Measurements from ENCODE around the gene PPM1L.
A peak's percentile ranks its signal among the peaks of the same experiment; 100 is the strongest.

PPM1L gene

DNA sequence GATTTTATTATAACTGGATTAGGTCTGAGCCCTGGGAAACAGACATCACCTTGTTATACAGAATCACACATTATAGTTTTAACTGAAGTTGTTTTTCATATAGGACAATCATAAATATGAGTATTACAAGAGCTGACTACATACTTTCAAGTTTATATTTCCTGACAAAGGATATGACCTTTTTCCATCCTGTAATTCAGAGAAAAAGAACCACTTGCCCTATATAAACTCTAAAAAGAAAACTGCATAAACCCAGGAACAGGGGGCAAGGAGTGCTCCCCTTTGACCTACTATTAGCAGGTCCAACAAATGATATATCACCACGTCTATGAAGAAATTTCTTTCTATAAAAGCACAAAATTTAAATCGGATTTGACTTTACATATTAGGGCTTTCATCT is 328.2 kb downstream of the PPM1L start:
- DNase-seq (ENCODE audit: low spot score): no peak
- TF ChIP-seq, protein P1, sequence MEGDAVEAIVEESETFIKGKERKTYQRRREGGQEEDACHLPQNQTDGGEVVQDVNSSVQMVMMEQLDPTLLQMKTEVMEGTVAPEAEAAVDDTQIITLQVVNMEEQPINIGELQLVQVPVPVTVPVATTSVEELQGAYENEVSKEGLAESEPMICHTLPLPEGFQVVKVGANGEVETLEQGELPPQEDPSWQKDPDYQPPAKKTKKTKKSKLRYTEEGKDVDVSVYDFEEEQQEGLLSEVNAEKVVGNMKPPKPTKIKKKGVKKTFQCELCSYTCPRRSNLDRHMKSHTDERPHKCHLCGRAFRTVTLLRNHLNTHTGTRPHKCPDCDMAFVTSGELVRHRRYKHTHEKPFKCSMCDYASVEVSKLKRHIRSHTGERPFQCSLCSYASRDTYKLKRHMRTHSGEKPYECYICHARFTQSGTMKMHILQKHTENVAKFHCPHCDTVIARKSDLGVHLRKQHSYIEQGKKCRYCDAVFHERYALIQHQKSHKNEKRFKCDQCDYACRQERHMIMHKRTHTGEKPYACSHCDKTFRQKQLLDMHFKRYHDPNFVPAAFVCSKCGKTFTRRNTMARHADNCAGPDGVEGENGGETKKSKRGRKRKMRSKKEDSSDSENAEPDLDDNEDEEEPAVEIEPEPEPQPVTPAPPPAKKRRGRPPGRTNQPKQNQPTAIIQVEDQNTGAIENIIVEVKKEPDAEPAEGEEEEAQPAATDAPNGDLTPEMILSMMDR (IDR thresholded peaks at IDR 0.05): no peak
- Histone ChIP-seq H3K27ac (no peak overlapping the region), H3K4me3 (no peak overlapping the region)

GRCh38 chr3:161093895-161094294 is 337.9 kb downstream of the PPM1L start:
- TF ChIP-seq, protein P1 (IDR thresholded peaks at IDR 0.05): no peak
- Histone ChIP-seq H3K4me3 (no peak overlapping the region), H3K27ac (no peak overlapping the region)
- no peak for DNase-seq (ENCODE audit: low spot score)

- no peak for DNase-seq (ENCODE audit: low spot score)
- Histone ChIP-seq H3K27ac (no peak overlapping the region), H3K4me3 (no peak overlapping the region)
- TF ChIP-seq, protein P1 (IDR thresholded peaks at IDR 0.05): no peak
Observed at GRCh38 chr3:161096771-161097367, 340.8 kb downstream of the PPM1L start.

GRCh38 chr3:161100994-161101393 is 345.0 kb downstream of the PPM1L start:
- TF ChIP-seq, protein P1 (IDR thresholded peaks at IDR 0.05): no peak
- peak overlapping the region in 1 of 2 donors; percentile 11 for H3K27ac ChIP-seq
- DNase-seq (ENCODE audit: low spot score): no peak
- no peak overlapping the region for H3K4me3 ChIP-seq

DNA sequence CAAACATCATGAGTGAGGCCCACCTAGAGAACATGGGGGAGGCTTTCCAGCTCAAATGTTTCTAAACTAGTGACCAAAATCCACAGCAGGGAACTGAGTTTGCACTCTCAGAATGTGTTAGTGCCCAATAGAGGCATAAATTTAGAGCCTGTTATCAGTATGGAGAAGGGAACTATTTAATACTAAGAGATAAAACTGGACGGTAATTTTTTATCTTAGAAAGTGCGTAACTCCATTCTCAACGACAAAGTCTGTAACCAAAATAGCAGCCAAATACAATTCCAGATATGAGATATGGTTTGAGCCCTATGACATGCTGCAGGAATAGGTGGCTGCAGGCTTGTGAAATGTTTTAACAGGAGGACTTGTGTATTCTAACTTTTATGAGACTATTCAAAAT is 345.6 kb downstream of the PPM1L start:
- Histone ChIP-seq H3K27ac (peak overlapping the region in 1 of 2 donors; percentile 11), H3K4me3 (no peak overlapping the region)
- TF ChIP-seq, protein P1 (IDR thresholded peaks at IDR 0.05): no peak
- DNase-seq (ENCODE audit: low spot score): no peak

DNA sequence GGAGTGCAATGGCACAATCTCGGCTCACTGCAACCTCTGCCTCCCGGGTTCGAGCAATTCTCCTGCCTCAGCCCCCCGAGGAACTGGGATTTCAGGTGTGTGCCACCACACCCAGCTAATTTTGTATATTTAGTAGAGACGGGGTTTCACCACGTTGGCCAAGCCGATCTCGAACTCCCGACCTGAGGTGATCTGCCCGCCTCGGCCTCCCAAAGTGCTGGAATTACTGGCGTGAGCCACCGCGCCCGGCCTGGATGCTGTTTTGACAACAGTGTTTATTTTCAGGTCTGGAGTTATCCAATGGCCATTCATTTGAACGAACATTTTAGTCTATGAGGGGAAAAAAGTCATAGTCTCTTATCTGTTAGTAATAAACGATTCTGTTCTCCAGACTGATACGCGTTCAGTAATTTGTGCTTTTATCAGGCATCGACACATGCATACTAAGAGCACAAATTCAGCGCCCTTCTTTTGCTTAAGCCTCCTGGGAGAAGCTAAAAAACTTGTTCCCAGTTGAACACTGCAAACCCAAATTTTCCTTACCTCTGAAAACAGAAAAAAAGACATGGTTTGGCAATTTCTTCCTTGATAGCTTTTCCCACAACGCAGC is 347.9 kb downstream of the PPM1L start:
- peak overlapping the region; percentile 84 for H3K4me3 ChIP-seq
- peak overlapping the region; percentile 75 to 84 for H3K27ac ChIP-seq
- TF ChIP-seq, protein P1 (IDR thresholded peaks at IDR 0.05): no peak
- DNase-seq (ENCODE audit: low spot score): no peak
